GM23338 (cell line): ENCODE data around the gene SLX4. TPM values are rescaled to one million over a fixed set of nuclear protein-coding genes. Genes with fewer than 3 reads are reported as not detected.

ENCODE experiments used
- ATAC-seq: fragments of 200-7000 bp; cut with Tn5 transposase; 3 replicates; pipeline ENCODE4 v1.9.1; 2020
- DNase-seq: peaks from one replicate; pipeline ENCODE4 v3.0.0-alpha.2; 2015; ENCODE audit warnings: low spot score
- H2AFZ ChIP-seq: fragments of 200-600 bp; sonication (generic); 2 replicates; pipeline ENCODE4 v1.8.0; 2016; ENCODE audit warnings: antibody characterized with exemption, mild to moderate bottlenecking, moderate library complexity
- H3F3A ChIP-seq: fragments of 200-600 bp; sonication (generic); replicated peaks from 2 replicates; pipeline ENCODE4 v1.8.0; 2017; ENCODE audit warnings: antibody characterized with exemption, mixed run types, low read depth
- H3K27ac ChIP-seq: fragments of 200-600 bp; sonication (generic); 2 replicates; pipeline ENCODE4 v1.6.1; 2016; ENCODE audit warnings: low read depth
- H3K27me3 ChIP-seq: fragments of 200-600 bp; sonication (generic); 2 replicates; pipeline ENCODE4 v1.8.0; 2016; ENCODE audit warnings: mild to moderate bottlenecking, mixed run types, moderate library complexity; ENCODE audit not compliant: insufficient read depth
- H3K36me3 ChIP-seq: fragments of 200-600 bp; sonication (generic); 2 replicates; pipeline ENCODE4 v1.8.0; 2016; ENCODE audit warnings: mild to moderate bottlenecking; ENCODE audit not compliant: insufficient read depth
- H3K4me1 ChIP-seq: fragments of 200-600 bp; sonication (generic); 2 replicates; pipeline ENCODE4 v1.8.0; 2016; ENCODE audit warnings: mild to moderate bottlenecking, moderate library complexity; ENCODE audit not compliant: insufficient read depth
- H3K4me2 ChIP-seq: fragments of 200-600 bp; sonication (generic); 2 replicates; pipeline ENCODE4 v1.7.1; 2017; ENCODE audit warnings: mixed run types
- H3K4me3 ChIP-seq: fragments of 200-600 bp; sonication (generic); 2 replicates; pipeline ENCODE4 v1.6.1; 2016; ENCODE audit warnings: mixed run types
- H3K79me2 ChIP-seq: fragments of 200-600 bp; sonication (generic); replicated peaks from 2 replicates; pipeline ENCODE4 v1.8.0; 2017; ENCODE audit warnings: mild to moderate bottlenecking; ENCODE audit not compliant: insufficient read depth
- H3K9me2 ChIP-seq: fragments of 200-600 bp; sonication (generic); 2 replicates; pipeline ENCODE4 v1.8.0; 2017; ENCODE audit not compliant: insufficient read depth
- H4K20me1 ChIP-seq: fragments of 200-600 bp; sonication (generic); replicated peaks from 2 replicates; pipeline ENCODE4 v1.8.0; 2017; ENCODE audit warnings: mild to moderate bottlenecking; ENCODE audit not compliant: insufficient read depth
- H3K27ac Mint-ChIP-seq: 2 replicates; pipeline ENCODE4 v1.8.0; 2020; ENCODE audit warnings: inconsistent platforms, mild to moderate bottlenecking, moderate library complexity, mixed read lengths
- H3K27me3 Mint-ChIP-seq: 3 replicates; pipeline ENCODE4 v1.8.0; 2022; ENCODE audit warnings: low read depth, mild to moderate bottlenecking, moderate library complexity, mixed read lengths, inconsistent platforms; ENCODE audit not compliant: insufficient read depth, poor library complexity
- H3K36me3 Mint-ChIP-seq: 3 replicates; pipeline ENCODE4 v1.8.0; 2021; ENCODE audit warnings: low read depth, mild to moderate bottlenecking, inconsistent platforms, moderate library complexity, mixed read lengths
- H3K4me1 Mint-ChIP-seq: 3 replicates; pipeline ENCODE4 v1.8.0; 2020; ENCODE audit warnings: mild to moderate bottlenecking, inconsistent platforms, mixed read lengths
- H3K4me3 Mint-ChIP-seq: 3 replicates; pipeline ENCODE4 v1.8.0; 2021; ENCODE audit warnings: moderate library complexity, mild to moderate bottlenecking, inconsistent platforms, mixed read lengths
- H3K9me3 Mint-ChIP-seq: 3 replicates; pipeline ENCODE4 v1.8.0; 2020; ENCODE audit warnings: moderate library complexity, mild to moderate bottlenecking, inconsistent platforms, mixed read lengths
- CREB1 ChIP-seq: fragments of 250-450 bp; sonication (Bioruptor Pico); IDR thresholded peaks from 2 replicates; pipeline ENCODE4 v1.5.0; 2020; ENCODE audit warnings: low read depth, mild to moderate bottlenecking, moderate library complexity
- CTCF ChIP-seq, 2 experiments: fragments of 200-600 bp in 1 of 2; sonication (generic) in 1 of 2; conservative IDR thresholded peaks; 2 replicates each; pipeline versions ENCODE4 v1.5.1 to v1.6.1; 2016 to 2017; ENCODE audit warnings: antibody characterized with exemption in 2 of 2, low read depth in 2 of 2, mild to moderate bottlenecking in 2 of 2, moderate library complexity in 1 of 2
- EZH2 ChIP-seq: fragments of 200-600 bp; sonication (generic); IDR thresholded peaks from one replicate; pipeline ENCODE4 v1.8.0; 2017; ENCODE audit warnings: antibody characterized with exemption, mild to moderate bottlenecking, low read depth; ENCODE audit not compliant: unreplicated experiment
- EZH2phosphoT487 ChIP-seq: fragments of 200-600 bp; sonication (generic); IDR thresholded peaks from one replicate; pipeline ENCODE4 v1.8.1; 2018; ENCODE audit warnings: antibody characterized with exemption; ENCODE audit not compliant: unreplicated experiment
- JUNB ChIP-seq: IDR thresholded peaks from one replicate; pipeline ENCODE4 v1.6.1; 2016; ENCODE audit warnings: antibody characterized with exemption; ENCODE audit not compliant: unreplicated experiment
- NANOG ChIP-seq: IDR thresholded peaks from 2 replicates; pipeline ENCODE4 v1.6.1; 2016; ENCODE audit warnings: antibody characterized with exemption, borderline replicate concordance
- POLR2AphosphoS5 ChIP-seq: IDR thresholded peaks from 2 replicates; pipeline ENCODE4 v1.6.1; 2016; ENCODE audit warnings: antibody characterized with exemption, low read depth
- STAT1 ChIP-seq: IDR thresholded peaks from one replicate; pipeline ENCODE4 v1.6.1; 2016; ENCODE audit warnings: antibody characterized with exemption; ENCODE audit not compliant: unreplicated experiment
- ZNF331 ChIP-seq: fragments of 250-450 bp; sonication (Bioruptor Pico); IDR thresholded peaks from 2 replicates; pipeline ENCODE4 v1.5.0; 2020; ENCODE audit warnings: low read depth, mild to moderate bottlenecking, moderate library complexity
- ZNF462 ChIP-seq: fragments of 250-450 bp; sonication (Bioruptor Pico); IDR thresholded peaks from 2 replicates; pipeline ENCODE4 v1.5.0; 2020; ENCODE audit warnings: mild to moderate bottlenecking, moderate library complexity
- polyA plus RNA-seq: library from polyadenylated mRNA; unstranded; fragments of >200 nt; fragmentation: Nextera tagmentation; extraction: Ambion mirVana; gene quantifications from 2 replicates; pipeline ENCODE4 v1.2.1, GENCODE V29; 2016
- total RNA-seq: library from RNA; depleted of rRNA; stranded (reverse); fragments of >200 nt; shearing (Covaris generic); gene quantifications from 2 replicates; pipeline ENCODE4 v1.2.3, GENCODE V29; 2014
- TF ChIP-seq, protein P1 (sequence below): IDR thresholded peaks from one replicate; pipeline ENCODE4 v1.6.1; 2018; ENCODE audit warnings: antibody characterized with exemption; ENCODE audit not compliant: unreplicated experiment

SLX4 gene
- total and polyA plus RNA-seq, 2 experiments from 2014 or later: 3.0 to 15.2 TPM

DNA sequence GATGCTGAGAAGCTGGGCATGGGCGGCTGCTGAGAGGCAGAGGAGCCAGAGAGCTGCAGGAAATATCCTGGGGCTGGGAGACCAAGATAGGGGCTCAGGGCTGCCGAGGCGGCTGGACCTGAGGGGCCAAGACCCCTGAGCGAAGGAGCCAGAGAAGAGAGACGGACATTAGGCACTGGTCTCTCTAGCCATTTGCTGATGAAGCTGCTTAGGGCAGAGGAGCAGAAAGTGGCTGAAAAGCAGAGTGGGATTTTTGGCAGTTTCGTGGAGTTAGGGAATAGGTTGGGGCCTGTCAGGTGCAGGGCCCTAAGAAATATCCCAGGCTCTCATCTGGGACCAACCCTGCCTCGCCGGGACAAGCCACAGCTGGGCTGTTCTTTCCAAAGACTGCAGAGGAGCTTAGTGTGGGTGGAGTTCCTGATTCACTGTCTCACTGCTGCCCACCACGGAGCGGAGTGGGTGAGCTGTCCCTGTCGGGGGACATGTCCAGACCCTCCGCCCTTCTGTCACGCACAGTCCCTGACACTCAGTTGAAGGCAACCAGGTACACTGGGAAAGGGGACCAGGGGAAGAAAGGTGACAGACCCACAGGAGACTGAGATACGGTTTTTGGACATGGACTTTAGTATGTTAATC, 31.8 kb upstream of the SLX4 start:
- H3F3A ChIP-seq: peaks cover 11% of the 10 kb centered on the region; the same call in 1 of the 2 replicates
- H3K9me2 ChIP-seq: no peaks in the 10 kb centered on the region
- Mint-ChIP-seq H3K36me3 (peaks cover 8% of the 10 kb centered on the region; the same call in 2 of the 3 replicates), H3K9me3 (peaks cover 8% of the 10 kb centered on the region; the same call in 2 of the 3 replicates), H3K4me1 (peaks cover 47% of the 10 kb centered on the region), H3K4me3 (no peak overlapping the region), H3K27me3 (peaks cover 25% of the 10 kb centered on the region), H3K27ac (peak overlapping the region; percentile 77)
- no peaks in the 10 kb centered on the region for H3K27me3 ChIP-seq
- H2AFZ ChIP-seq: no peak overlapping the region
- peaks cover 9% of the 10 kb centered on the region; the same call in 1 of the 2 replicates for H3K79me2 ChIP-seq
- H3K4me3 ChIP-seq: no peak overlapping the region
- H3K36me3 ChIP-seq: no peaks in the 10 kb centered on the region
- no peak for TF ChIP-seq CTCF (conservative IDR thresholded peaks at IDR 0.05; ENCODE audit: low read depth in 2 of 2)
- no peak for TF ChIP-seq ZNF331 (CRISPR knock-in tag)
- no peak for TF ChIP-seq CREB1
- no peak for TF ChIP-seq NANOG
- TF ChIP-seq EZH2: no peak
- TF ChIP-seq, protein P1, sequence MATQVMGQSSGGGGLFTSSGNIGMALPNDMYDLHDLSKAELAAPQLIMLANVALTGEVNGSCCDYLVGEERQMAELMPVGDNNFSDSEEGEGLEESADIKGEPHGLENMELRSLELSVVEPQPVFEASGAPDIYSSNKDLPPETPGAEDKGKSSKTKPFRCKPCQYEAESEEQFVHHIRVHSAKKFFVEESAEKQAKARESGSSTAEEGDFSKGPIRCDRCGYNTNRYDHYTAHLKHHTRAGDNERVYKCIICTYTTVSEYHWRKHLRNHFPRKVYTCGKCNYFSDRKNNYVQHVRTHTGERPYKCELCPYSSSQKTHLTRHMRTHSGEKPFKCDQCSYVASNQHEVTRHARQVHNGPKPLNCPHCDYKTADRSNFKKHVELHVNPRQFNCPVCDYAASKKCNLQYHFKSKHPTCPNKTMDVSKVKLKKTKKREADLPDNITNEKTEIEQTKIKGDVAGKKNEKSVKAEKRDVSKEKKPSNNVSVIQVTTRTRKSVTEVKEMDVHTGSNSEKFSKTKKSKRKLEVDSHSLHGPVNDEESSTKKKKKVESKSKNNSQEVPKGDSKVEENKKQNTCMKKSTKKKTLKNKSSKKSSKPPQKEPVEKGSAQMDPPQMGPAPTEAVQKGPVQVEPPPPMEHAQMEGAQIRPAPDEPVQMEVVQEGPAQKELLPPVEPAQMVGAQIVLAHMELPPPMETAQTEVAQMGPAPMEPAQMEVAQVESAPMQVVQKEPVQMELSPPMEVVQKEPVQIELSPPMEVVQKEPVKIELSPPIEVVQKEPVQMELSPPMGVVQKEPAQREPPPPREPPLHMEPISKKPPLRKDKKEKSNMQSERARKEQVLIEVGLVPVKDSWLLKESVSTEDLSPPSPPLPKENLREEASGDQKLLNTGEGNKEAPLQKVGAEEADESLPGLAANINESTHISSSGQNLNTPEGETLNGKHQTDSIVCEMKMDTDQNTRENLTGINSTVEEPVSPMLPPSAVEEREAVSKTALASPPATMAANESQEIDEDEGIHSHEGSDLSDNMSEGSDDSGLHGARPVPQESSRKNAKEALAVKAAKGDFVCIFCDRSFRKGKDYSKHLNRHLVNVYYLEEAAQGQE: no peak
- TF ChIP-seq JUNB: no peak
- TF ChIP-seq ZNF462 (CRISPR knock-in tag): no peak
- TF ChIP-seq STAT1: no peak
- no peak for TF ChIP-seq EZH2phosphoT487
- no peak for TF ChIP-seq POLR2AphosphoS5
- peaks cover 19% of the 10 kb centered on the region for H3K4me1 ChIP-seq
- no peaks in the 10 kb centered on the region for H4K20me1 ChIP-seq
- H3K4me2 ChIP-seq: no peak overlapping the region
- ATAC-seq (no peak), DNase-seq (no peak)
- H3K27ac ChIP-seq: peak overlapping the region; percentile 39; the same call in 1 of the 2 replicates
